NCI-H1092 (cell line): Measurements from ENCODE around the gene PRKRIP1.
"Not testable (repeated sequence)": the region's sequence is repeated elsewhere in the genome, so short reads cannot be mapped to it uniquely, and the experiment has no call there.

Source experiments
- DNase-seq: peaks from one replicate; lab custom pipeline; 2025; lab: John Stamatoyannopoulos, UW

The PRKRIP1 gene

GRCh38 chr7:102404005-102404861 is 8.1 kb downstream of the PRKRIP1 start:
- DNase-seq = peak; percentile 17

- not testable (repeated sequence) for DNase-seq
These were observed 8.7 kb downstream of the PRKRIP1 start for GRCh38 chr7:102404862-102405188.

- no peak for DNase-seq
These were observed 11.7 kb downstream of the PRKRIP1 start for GRCh38 chr7:102407910-102408309.

- not testable (repeated sequence) for DNase-seq
These were observed 12.4 kb downstream of the PRKRIP1 start for GRCh38 chr7:102408530-102408929.

- DNase-seq = no peak
These were observed 13.2 kb downstream of the PRKRIP1 start for GRCh38 chr7:102409340-102409739.

GRCh38 chr7:102410123-102410522 is 14.0 kb downstream of the PRKRIP1 start:
- DNase-seq = no peak

- no peak for DNase-seq
These were observed 14.8 kb downstream of the PRKRIP1 start for GRCh38 chr7:102410918-102411317.

- no peak for DNase-seq
These were observed 16.4 kb downstream of the PRKRIP1 start for GRCh38 chr7:102412548-102412947.

- DNase-seq = no peak
These were observed 16.9 kb downstream of the PRKRIP1 start for GRCh38 chr7:102413091-102413490.

- DNase-seq = no peak
These were observed 17.4 kb downstream of the PRKRIP1 start for GRCh38 chr7:102413611-102414010.

GRCh38 chr7:102415685-102416225 is 19.6 kb downstream of the PRKRIP1 start:
- DNase-seq = no peak

- DNase-seq = no peak
These were observed 20.2 kb downstream of the PRKRIP1 start for GRCh38 chr7:102416406-102416805.

GRCh38 chr7:102417105-102417504 is 20.9 kb downstream of the PRKRIP1 start:
- DNase-seq = no peak

GRCh38 chr7:102418592-102418991 is 22.4 kb downstream of the PRKRIP1 start:
- DNase-seq = no peak

GRCh38 chr7:102421706-102422240 is 25.6 kb downstream of the PRKRIP1 start:
- no peak for DNase-seq

GRCh38 chr7:102424129-102424551 is 28.0 kb downstream of the PRKRIP1 start:
- DNase-seq = no peak

GRCh38 chr7:102424787-102425218 is 28.6 kb downstream of the PRKRIP1 start:
- DNase-seq = no peak

GRCh38 chr7:102425639-102426267 is 29.6 kb downstream of the PRKRIP1 start:
- no peak for DNase-seq

- no peak for DNase-seq
These were observed 30.3 kb downstream of the PRKRIP1 start for GRCh38 chr7:102426268-102427018.

GRCh38 chr7:102427019-102427405 is 30.8 kb downstream of the PRKRIP1 start:
- no peak for DNase-seq

GRCh38 chr7:102429141-102429899 is 33.2 kb downstream of the PRKRIP1 start:
- DNase-seq = no peak
